NCI-H1694 treated with DMSO at 0.1 percent for 48 hours (cell line): ENCODE measurements around the gene BCL2L15.

Experiments used
- DNase-seq: peaks from one replicate; lab custom pipeline; 2025; lab: John Stamatoyannopoulos, UW

BCL2L15 gene

DNA sequence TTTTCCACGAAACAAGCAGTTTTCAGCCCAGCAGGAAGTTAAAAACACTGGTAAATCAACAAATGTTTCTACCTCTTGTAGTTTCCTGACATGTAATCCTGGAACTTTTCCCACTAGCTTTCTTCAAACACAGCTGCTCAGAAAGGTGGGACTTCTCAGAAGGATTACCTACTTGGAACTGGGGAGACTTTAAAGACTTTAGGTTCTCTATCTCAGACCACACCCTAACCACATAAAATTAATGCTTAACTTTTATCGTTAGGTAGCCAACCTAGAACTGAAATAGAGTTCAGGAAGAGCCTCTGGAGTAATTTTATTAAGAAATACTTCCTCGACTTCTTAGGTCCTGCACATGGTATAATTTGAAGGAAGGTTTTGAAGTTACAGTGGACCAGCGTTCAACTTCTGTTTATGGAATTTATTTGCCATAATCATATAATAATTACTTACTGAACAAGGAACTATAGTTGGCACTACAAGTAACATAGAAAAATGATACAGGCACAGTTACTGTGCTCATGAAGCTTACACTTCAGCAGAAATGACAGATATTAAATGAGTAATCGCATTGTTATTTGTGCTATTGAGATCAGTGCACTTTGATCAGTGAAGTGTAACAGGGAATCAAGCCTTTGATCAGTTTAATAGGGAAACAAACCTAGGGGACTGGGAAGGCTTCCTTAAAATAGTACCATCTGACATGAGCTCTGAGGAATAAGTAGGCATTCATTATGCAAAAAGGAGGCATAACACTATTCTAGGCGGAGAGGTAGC, at the start of gene BCL2L15:
BCL2L15 (minus strand) TSS at position 180 of the 774 bp plus-strand sequence. CDS start 206 bp downstream, outside the sequence.
- DNase-seq, result no peak

DNA sequence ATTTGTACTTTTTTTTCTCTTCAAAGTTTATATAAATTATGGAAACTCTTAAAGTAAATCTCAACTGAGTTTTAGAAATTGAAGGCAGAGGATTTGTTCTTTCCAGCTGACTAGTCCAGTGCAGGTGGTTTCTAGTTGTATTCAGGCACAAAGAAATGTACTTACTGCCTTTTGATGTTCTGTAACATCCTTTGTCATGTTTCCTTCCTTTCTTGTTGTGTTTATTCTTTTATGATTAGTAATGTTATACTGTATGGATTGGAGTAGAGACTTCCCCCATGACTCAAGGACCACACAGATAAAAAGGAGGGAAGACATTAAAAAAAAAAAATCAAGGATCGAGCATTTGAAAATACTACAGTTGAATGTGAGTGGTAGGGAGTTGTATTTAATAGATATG, 49.8 kb upstream of the BCL2L15 start:
- DNase-seq, result no peak

DNA sequence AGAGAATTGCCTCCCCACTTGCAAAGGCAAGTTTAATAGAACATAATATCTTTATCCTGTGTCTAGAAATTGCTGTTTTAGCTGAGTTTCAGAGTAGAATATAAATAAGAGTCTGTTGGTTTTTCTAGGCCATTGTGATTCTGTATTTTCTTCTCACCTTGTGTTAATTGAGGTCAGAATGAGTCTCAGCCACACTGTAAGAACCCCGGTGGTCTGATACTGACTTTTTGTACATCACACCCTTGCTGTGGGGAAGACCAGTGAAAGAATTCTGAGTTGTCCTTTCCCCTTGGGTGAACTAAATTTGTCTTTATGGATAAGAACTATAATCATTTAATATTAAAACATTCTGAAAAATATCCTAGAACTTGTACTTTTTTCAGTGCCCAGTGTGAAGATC, 48.6 kb upstream of the BCL2L15 start:
- DNase-seq, result no peak

DNA sequence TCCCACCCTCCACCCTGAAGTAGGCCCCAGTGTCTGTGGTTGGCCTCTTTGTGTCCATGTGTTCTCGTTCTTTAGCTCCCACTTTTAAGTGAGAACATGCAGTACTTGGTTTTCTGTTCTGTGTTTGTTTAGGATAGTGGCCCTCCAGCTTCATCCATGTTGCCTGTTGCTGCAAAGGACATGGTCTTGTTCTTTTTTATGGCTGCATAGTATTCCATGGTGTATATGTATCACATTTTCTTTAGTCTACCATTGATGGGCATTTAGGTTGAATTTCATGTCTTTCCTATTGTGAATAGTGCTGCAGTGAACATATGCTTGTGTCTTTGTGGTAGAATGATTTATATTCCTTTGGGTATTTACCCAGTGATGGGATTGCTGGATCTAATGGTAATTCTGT, 47.8 kb upstream of the BCL2L15 start:
- DNase-seq, result no peak

DNA sequence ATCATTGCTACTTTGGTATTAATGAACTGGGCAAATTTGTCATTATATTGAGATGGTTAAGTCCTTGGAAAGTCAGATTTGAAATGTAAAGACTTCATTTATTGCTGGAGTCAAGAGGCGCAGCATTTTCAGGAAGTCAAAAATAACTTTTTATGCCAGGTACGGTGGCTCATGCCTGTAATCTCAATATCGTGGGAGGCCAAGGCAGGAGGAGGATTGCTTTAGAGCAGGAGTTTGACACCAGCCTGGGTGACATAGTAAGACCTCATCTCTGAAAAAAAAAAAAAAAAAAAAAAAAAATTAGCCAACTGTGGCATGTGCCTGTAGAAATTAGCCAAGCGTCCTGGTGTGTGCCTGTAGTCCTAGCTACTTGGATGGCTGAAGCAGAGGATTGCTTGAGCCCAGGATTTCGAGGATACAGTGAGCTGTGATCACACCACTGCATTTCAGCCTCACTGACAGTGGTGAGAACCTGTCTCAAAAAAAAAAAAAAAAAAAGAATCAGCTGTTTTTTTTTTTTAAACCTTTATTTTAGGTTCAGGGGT, 47.2 kb upstream of the BCL2L15 start:
- no peak for DNase-seq

DNA sequence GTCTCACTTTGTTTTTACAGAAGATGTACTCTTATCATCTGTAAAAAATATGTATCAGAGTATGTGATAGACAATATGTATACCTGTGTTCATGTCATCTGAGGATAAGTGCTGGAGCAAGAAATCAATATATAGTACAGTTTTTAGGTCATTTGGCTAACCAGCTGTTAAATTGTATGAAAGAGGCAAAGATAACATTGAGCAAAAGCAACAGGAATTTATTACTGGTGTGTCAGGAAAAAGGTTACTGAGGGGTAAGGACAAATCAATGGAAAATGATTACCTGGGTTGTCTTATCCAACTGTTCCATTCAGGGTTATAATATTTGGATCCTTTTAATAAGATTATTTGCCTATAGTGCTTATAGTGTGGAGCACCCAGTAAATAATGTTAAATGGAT, 46.6 kb upstream of the BCL2L15 start:
- DNase-seq, result no peak

DNA sequence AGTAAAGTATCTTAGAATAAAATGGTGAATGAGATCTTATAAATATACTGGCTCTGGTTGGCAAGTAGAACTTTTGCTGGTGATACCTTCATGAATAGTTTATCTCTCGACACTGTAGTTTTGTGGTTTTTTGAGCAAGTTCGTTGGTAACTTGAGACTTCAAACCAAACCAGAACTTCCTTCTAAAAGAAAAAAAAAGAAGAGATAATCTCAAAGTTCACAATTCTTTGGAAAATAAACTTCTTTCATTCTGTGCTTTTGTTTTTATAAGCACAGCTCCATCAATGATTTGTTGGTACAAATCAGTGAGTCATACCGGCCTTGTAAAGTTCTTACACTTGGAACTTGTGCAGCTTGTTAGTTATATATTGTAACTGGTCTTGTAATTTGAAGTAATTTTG, 44.1 kb upstream of the BCL2L15 start:
- no peak for DNase-seq

DNA sequence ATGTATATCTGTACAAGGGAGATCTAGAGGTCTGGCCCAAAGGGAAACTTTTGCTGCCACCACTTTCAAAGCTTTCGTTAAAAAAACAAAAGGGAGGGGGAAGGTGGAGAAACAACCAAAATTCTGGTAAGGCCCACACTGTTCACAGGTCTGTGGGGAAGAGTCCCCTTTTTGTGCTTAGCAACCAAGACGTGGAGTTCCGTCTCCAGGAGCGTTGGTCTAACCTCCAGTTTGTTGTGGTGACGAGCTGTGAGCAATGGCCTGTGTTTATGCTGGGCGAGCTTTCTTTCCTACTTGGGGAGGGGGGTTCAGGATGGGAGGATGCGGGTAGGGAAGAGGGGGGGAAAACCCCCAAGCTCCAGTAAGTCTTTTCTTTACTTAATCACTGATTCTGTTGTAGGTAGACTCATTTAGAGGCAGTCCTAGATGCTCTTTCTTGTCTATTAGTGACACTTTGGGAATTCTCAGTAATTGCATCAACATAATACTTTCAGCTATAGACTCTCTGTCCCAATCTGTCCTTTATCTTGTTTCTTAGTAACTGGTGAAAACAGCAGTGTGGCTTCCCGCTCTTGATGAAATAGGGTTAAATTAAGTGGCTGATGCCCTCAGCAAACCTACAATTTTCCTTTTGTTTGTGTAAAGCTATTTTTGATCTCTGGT, 43.2 kb upstream of the BCL2L15 start:
- no peak for DNase-seq

DNA sequence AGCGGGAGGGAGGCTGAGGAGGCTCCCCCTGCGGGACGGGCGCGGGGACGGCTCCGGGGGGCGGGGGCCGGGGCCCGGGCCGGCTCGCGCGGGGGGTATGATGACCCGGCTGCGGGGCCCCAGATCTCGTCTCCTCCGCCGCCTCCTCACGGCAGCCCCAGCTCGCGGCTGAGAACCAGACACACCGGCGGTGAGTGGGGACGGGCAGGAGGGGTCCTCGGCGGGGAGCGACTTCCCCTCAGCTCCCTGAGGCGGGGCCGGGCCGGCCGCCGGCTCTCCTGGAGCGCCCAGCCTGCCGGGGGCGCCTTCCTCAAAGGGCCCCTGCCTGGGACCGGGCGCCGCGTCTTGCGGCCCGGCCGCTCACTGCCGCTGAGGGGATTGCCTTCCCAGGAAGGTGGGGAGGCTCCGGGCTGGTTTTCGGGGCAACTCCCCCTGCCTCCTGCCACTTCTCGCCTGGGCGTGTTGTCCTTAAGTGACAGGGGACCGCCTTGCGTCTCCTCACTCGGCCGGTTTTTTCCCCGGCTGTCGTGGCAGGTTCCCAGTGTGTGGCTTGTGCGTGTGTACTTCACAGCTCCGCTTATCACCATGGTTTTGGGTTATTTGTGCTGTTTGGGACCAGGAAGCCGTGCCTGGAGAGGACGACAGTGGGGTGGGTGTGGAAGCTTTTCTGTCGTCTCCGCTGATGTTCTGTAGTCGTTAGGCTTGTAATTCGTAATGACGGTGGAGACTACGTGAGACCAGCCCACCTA, 42.5 kb upstream of the BCL2L15 start:
- DNase-seq, result no peak

DNA sequence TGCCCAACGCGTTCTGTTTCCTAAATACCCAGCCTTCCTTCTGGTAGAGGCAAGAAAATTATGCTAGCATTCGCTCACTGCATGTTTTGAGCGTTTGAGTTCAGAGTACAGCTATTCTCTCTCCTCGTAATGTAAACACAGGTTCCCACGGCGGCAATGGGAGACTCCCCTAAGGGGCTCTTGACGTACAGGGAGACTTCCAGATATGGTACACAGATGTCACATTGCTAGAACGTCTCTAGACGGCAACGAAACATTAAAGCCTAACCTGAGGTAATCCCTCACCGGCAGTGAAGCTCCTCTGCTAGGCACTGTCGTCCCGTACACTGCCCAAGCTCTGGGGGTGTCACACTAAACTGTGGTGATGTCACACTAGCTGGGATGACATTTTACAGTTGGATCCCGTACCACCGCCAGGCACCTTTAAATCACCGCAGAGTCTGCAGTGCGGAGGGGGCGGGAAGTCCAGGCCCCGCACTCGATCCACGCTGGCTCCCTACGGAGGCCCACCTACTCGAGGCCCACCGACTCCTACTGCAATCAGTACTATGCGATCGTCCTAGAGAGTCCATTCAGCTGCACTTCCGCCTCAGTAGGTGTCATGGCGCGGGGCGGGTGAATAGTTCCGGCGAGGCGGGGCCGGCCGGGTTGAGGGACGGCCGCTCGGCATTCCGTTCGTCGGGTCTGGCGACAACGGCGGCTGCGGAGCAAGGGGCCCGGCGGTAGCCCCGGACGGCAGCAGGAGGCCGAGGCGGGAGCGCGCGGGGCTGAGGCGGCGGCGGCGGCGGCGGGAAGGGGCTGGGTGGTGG, 41.8 kb upstream of the BCL2L15 start, which contains the start of gene HIPK1:
HIPK1 (plus strand) TSS at position 384 of the 809 bp plus-strand sequence.
- peak; percentile 88 for DNase-seq

DNA sequence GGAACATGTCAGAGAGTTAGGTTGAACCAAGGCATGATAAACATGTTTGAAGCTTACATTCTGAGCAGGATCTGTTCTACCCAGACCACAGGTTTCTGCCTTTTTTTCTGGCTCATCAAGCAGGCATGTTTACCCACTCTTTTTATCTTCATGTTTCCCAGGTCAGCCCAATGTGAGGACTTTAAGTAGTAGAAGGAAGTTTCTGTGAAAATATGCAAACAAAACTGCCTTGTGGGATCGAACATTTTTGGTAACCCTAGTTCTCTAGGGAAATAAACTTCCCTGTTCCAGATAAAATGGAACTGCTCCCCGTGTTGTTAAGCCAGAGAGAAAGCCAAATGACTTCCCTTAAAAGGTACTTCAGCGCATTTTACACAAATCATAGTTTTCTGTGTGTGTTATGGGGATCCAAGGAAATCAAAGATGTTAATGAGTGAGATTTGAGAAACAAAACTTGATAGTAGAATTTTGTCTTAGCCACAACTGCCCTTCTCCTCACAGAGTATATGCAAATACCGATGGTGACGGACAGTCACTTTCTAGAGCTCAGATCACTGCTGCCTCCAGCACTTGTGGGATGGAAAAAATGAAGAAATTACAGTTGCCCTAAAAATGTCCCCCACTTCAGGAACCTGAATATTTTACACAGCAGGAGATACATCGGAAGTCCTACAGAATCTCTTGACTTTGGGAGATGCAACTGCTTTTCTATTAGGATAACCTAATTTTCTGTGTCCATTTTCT, 41.0 kb upstream of the BCL2L15 start:
- no peak for DNase-seq

DNA sequence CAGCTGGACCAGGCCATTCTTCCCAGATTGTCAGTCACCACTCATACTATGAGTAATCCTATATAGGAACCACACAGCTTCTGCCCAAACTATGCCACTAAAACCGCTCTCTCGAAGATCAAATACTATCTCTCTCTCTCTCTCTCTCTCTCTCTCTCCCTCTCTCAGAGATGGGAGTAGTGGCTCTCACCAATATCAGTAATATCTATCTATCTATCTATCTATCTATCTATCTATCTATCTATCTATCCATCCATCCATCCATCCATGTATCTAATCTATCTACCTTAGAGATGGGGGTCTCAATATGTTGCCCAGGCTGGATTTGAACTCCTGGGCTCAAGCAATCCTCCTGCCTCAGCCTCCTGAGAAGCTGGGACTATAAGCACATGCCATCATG, 37.1 kb upstream of the BCL2L15 start:
- DNase-seq, result no peak

DNA sequence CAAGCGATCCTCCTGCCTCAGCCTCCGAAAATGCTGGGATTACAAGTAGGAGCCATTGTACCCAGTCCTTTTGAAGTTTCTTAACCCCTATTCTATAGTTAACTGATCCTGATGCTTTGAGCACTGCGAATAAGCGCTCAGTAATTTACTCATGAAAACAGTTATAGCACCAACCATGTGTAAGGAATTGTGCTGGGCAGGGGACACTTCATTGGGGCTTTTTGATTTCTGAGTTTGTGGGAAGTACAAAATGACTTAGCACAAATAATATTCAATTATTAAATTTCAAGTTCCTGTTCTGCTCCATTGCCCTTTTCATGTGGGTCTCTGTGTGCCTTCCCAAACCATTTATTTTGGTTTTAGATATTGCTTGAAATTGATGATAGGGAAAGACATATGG, 35.6 kb upstream of the BCL2L15 start:
- no peak for DNase-seq

DNA sequence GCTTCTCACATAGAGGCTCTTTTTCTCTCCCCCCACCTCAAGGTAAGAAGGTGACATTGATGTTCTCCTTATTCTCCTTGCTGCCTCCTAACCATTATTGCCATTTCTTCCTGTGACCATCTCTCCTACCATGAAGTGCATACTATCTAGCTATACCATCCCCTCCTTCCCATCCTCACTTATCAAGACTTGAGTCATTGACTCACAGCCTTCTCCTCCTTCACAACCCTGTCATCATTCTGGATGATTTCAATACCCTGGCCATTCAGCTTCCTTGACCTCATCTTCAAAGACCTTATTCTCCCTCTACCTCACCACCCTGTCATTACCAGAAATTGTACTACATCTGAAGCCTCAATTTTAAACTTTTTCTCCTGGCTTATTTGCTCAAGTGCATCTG, 30.9 kb upstream of the BCL2L15 start:
- no peak for DNase-seq

DNA sequence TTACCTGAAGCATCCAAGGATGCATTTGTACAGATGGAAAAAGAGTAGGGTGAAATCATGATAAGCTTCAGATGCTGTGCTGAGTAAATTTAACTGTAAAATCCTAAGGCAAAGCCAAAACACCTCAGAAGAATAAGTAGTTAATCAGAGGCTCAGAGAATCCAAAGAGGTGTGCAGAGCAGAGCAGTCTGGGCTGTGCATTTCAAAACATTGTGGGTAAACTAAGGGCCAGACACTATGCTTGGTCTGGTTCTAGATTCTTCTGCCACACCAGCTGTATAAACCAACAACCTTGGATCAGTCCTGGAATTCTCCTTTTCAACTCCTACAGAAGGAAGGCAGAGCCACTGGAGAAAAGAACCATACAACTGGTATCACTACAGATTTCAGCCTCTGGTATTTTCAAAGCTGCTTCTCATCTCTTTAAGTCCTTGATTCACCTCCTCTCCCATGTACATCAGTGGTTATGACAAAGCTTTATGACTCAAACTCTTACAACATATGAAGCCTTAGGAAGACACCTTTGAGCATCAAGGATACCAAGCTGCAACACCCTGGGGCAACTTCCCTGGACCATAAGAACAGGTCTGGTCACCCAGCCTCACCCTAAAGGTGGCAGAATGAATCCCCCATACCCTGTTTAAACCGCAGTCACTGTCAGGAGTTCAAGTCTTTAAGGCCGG, 30.2 kb upstream of the BCL2L15 start:
- DNase-seq, result no peak

DNA sequence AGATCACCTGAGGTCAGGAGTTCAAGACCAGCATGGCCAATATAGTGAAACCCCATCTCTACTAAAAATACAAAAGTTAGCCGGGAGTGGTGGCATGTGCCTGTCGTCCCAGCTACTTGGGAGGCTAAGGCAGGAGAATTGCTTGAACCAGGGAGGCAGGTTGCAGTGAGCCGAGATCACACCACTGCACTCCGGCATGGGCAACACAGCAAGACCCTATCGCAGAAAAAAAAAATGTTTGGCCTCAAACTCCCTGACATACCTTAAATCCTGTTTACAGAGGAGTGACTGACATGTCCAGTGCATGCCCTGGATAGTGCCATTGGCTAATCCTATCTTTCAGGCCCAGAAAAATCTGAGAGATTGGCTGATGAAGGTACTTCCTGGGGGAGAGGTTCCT, 29.6 kb upstream of the BCL2L15 start:
- no peak for DNase-seq

DNA sequence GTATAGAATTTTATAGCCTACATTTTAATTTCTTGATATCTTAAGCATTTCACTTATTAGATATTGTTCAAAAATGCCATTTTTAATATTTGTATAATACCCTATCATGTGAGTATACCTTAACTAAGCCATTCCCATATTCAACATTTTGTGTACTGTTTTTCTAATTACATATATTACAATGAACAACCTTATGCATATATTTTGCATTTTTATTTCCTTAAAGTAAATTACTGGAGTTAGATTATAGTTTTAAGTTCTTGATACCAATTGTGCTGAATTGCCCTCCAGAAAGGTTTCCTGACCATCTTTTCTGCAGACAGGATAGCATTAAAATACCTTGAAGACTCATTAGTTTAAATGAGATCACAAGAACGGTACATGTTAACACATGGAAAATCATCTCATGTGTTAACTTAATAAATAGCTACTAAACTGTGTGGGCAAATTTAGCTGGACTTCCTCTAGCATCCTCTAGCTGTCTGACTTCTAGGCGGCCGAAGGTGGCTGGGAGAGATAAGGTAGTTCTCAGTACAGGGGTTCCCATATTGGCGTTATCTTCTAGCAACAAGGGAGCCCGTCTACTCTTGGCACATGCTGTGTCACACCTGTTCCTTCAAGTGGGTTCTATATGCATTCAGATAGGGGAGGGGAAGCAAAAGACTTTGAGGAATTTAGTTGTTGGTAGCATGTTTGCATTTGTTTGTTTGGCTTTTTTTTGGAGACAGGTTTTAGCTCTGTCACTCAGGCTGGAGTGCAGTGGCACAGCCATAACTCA, 26.7 kb upstream of the BCL2L15 start:
- no peak for DNase-seq

DNA sequence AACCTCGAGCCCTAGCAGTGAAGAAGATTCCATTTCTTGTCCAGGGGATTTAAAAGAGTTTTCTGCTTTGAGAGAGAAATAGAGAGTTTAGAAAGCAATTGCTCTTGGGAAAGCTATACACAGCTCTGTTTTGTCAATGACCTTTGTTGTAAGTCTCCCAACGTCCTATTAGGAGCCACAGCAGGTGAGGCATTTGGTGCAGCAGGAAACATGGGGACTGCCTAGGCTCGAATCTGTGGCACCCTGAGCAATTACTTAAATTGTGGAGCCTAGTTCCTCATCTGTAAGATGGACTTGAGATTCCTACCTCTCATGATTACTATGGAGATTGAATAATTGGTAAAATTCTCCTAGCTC, 25.9 kb upstream of the BCL2L15 start:
- DNase-seq, result peak; percentile 75

DNA sequence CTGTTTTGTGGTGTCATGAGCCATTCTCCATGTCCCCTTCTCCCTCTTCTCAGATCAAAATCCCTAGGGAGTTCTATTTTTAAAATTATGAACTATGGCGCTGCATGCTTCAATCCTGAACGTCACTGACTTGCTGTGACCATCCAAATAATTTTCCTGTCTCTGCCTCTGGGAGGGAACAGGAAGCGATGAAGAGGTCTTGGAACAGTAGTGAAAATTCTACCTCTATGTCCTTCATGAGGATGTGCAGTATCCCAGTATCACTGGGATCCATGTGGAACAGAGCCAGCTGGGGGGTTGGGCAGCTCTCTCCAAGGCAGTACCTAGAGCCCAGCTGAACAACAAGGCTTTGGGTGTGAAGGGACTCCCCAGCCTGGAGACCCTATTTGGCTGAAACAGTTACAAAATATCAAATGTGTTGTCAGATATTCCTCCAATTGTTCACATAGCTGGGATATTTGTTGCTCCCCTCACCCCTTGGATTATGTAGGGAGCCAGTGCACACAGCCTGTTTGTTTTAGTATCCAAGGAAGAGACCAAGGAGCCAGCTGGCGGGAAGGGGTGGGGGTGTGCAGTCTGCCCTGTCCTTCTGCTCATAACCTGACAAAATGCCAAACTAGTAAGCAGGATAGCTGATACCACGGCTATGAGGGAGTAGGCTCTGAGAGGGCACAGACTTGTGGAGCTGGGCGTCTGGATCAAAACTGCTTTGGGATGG, 25.4 kb upstream of the BCL2L15 start:
- peak; percentile 91 for DNase-seq
